Measurements from ENCODE around the gene TUBG2.

DNA sequence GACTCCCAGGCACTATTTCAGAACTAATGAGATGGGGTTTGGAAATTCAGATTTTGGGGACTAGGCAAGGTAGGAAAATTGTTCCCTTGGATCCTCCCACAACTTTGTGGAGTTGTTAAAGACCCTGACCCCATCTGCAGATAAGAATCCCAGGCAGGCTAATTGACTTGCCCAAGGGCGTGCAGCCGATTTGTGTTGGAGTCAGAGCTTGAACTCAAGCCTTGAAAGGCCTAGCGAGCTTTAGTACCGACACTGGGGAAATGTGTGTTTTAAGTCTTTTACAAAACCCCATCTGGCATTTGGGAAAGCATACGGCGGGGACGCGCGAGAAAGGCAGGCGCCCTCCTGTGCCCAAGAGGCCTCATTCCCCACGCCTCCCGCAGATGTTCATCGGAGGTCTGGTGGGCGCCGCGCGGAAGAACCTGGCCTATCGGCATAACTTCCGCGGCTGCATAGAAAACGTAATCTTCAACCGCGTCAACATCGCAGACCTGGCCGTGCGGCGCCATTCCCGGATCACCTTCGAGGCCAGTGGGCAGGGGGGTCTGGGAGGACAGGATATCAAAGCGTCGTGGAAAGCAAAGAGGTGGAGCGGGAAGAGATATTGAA, 27.5 kb downstream of the TUBG2 start:
- no peak for TF ChIP-seq EZH2phosphoT487 (IDR thresholded peaks at IDR 0.05; ENCODE audit: borderline replicate concordance)
- TF ChIP-seq, protein P1, sequence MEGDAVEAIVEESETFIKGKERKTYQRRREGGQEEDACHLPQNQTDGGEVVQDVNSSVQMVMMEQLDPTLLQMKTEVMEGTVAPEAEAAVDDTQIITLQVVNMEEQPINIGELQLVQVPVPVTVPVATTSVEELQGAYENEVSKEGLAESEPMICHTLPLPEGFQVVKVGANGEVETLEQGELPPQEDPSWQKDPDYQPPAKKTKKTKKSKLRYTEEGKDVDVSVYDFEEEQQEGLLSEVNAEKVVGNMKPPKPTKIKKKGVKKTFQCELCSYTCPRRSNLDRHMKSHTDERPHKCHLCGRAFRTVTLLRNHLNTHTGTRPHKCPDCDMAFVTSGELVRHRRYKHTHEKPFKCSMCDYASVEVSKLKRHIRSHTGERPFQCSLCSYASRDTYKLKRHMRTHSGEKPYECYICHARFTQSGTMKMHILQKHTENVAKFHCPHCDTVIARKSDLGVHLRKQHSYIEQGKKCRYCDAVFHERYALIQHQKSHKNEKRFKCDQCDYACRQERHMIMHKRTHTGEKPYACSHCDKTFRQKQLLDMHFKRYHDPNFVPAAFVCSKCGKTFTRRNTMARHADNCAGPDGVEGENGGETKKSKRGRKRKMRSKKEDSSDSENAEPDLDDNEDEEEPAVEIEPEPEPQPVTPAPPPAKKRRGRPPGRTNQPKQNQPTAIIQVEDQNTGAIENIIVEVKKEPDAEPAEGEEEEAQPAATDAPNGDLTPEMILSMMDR (conservative IDR thresholded peaks at IDR 0.05; ENCODE audit: low read length): no peak

Measured in Loucy (cell line).